Neural progenitor cell (in vitro differentiated cells): ENCODE measurements around the gene COQ5. TPM values are rescaled to one million over a fixed set of nuclear protein-coding genes. Genes with fewer than 3 reads are reported as not detected.

Source experiments
- DNase-seq: peaks from one replicate; pipeline ENCODE4 v3.0.0-alpha.2; 2016; ENCODE audit warnings: low spot score
- H2AFZ ChIP-seq: fragments of 200-600 bp; sonication (generic); replicated peaks from 2 replicates; pipeline ENCODE4 v1.6.1; 2016; ENCODE audit warnings: antibody characterized with exemption
- H3F3A ChIP-seq: fragments of 200-600 bp; sonication (generic); 2 replicates; pipeline ENCODE4 v1.6.1; 2016; ENCODE audit warnings: antibody characterized with exemption, low read depth
- H3K27ac ChIP-seq: fragments of 200-600 bp; sonication (generic); 2 replicates; pipeline ENCODE4 v1.5.1; 2016; ENCODE audit warnings: mild to moderate bottlenecking
- H3K27me3 ChIP-seq: fragments of 200-600 bp; sonication (generic); 2 replicates; pipeline ENCODE4 v1.6.1; 2016; ENCODE audit warnings: mild to moderate bottlenecking, moderate library complexity
- H3K36me3 ChIP-seq: fragments of 200-600 bp; sonication (generic); 2 replicates; pipeline ENCODE4 v1.5.1; 2016
- H3K4me1 ChIP-seq: fragments of 200-600 bp; sonication (generic); 2 replicates; pipeline ENCODE4 v1.6.1; 2016; ENCODE audit warnings: mixed run types
- H3K4me2 ChIP-seq: fragments of 200-600 bp; sonication (generic); 2 replicates; pipeline ENCODE4 v1.6.1; 2016
- H3K4me3 ChIP-seq: fragments of 200-600 bp; sonication (generic); 2 replicates; pipeline ENCODE4 v1.5.1; 2016
- H3K79me2 ChIP-seq: fragments of 200-600 bp; sonication (generic); 2 replicates; pipeline ENCODE4 v1.6.1; 2016; ENCODE audit warnings: low read depth
- H3K9ac ChIP-seq: fragments of 200-600 bp; sonication (generic); 2 replicates; pipeline ENCODE4 v1.6.1; 2016
- H3K9me3 ChIP-seq: fragments of 200-600 bp; sonication (generic); 2 replicates; pipeline ENCODE4 v1.5.1; 2016; ENCODE audit warnings: low read depth
- H4K20me1 ChIP-seq: fragments of 200-600 bp; sonication (generic); 2 replicates; pipeline ENCODE4 v1.6.1; 2016; ENCODE audit warnings: low read depth
- H3K27ac Mint-ChIP-seq: 3 replicates; pipeline ENCODE4 v1.8.0; 2021; ENCODE audit warnings: mixed read lengths
- H3K27me3 Mint-ChIP-seq: 2 replicates; pipeline ENCODE4 v1.8.0; 2022; ENCODE audit warnings: low read depth, mild to moderate bottlenecking, inconsistent platforms, moderate library complexity, mixed read lengths; ENCODE audit not compliant: insufficient read depth
- H3K36me3 Mint-ChIP-seq: 3 replicates; pipeline ENCODE4 v1.8.0; 2021; ENCODE audit warnings: mixed read lengths
- H3K4me1 Mint-ChIP-seq: 3 replicates; pipeline ENCODE4 v1.8.0; 2021; ENCODE audit warnings: mixed read lengths
- H3K4me3 Mint-ChIP-seq: 3 replicates; pipeline ENCODE4 v1.8.0; 2021; ENCODE audit warnings: mild to moderate bottlenecking, moderate library complexity, mixed read lengths
- H3K9me3 Mint-ChIP-seq: 3 replicates; pipeline ENCODE4 v1.8.0; 2020; ENCODE audit warnings: mixed read lengths
- EZH2 ChIP-seq: fragments of 200-600 bp; sonication (generic); IDR thresholded peaks from 2 replicates; pipeline ENCODE4 v1.6.1; 2017; ENCODE audit warnings: antibody characterized with exemption, mild to moderate bottlenecking, moderate library complexity
- EZH2phosphoT487 ChIP-seq: fragments of 200-600 bp; sonication (generic); IDR thresholded peaks from 2 replicates; pipeline ENCODE4 v1.6.1; 2017; ENCODE audit warnings: antibody characterized with exemption
- total RNA-seq: library from RNA; depleted of rRNA; stranded (reverse); fragments of >200 nt; gene quantifications from 2 replicates; pipeline ENCODE4 v1.2.3, GENCODE V29; 2015; ENCODE audit warnings: low replicate concordance
- TF ChIP-seq, protein P1 (sequence below): fragments of 200-600 bp; sonication (generic); IDR thresholded peaks from 2 replicates; pipeline ENCODE4 v1.5.1; 2017; ENCODE audit warnings: antibody characterized with exemption, mild to moderate bottlenecking

COQ5 gene
- total RNA-seq, 1 donor from 2014 or later: 72.7 TPM

DNA sequence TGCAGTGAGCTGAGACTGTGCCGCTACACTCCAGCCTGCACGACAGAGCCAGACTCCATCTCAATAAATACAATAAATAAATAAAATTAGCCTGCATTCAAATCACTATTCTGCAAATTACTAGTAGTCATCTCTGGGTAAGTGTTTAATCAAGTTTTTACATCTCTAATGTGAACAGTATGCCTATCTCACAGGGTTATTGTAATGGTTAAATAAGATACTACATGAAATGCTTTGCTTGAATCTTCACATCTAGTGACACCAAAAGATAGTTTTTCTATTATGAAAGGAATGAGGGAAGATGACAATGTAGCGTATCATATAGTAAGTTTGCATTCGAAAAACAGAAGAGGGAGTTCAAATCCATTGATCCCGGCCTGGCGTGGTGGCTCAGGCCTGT is 61.5 kb downstream of the COQ5 start:
- TF ChIP-seq EZH2phosphoT487: no peak
- TF ChIP-seq, protein P1, sequence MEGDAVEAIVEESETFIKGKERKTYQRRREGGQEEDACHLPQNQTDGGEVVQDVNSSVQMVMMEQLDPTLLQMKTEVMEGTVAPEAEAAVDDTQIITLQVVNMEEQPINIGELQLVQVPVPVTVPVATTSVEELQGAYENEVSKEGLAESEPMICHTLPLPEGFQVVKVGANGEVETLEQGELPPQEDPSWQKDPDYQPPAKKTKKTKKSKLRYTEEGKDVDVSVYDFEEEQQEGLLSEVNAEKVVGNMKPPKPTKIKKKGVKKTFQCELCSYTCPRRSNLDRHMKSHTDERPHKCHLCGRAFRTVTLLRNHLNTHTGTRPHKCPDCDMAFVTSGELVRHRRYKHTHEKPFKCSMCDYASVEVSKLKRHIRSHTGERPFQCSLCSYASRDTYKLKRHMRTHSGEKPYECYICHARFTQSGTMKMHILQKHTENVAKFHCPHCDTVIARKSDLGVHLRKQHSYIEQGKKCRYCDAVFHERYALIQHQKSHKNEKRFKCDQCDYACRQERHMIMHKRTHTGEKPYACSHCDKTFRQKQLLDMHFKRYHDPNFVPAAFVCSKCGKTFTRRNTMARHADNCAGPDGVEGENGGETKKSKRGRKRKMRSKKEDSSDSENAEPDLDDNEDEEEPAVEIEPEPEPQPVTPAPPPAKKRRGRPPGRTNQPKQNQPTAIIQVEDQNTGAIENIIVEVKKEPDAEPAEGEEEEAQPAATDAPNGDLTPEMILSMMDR: no peak
- Histone ChIP-seq H3K9me3 (no peaks in the 10 kb centered on the region), H3K79me2 (peaks cover 83% of the 10 kb centered on the region), H3K4me2 (no peak overlapping the region), H2AFZ (no peak overlapping the region), H3K27me3 (no peaks in the 10 kb centered on the region), H4K20me1 (peaks cover 63% of the 10 kb centered on the region), H3K4me1 (peaks cover 4% of the 10 kb centered on the region), H3K36me3 (peaks cover 10% of the 10 kb centered on the region), H3K27ac (no peak overlapping the region), H3K9ac (no peak overlapping the region), H3F3A (peaks cover 45% of the 10 kb centered on the region), H3K4me3 (no peak overlapping the region)
- peaks cover 5% of the 10 kb centered on the region for H3K27me3 Mint-ChIP-seq
- H3K9me3 Mint-ChIP-seq: no peaks in the 10 kb centered on the region
- peak overlapping the region; percentile 91 for H3K4me3 Mint-ChIP-seq
- H3K27ac Mint-ChIP-seq: no peak overlapping the region
- DNase-seq: no peak
- H3K36me3 Mint-ChIP-seq: peaks cover 25% of the 10 kb centered on the region
- H3K4me1 Mint-ChIP-seq: peaks cover 34% of the 10 kb centered on the region

- H3F3A ChIP-seq: peaks cover 52% of the 10 kb centered on the region
- H3K9me3 ChIP-seq: no peaks in the 10 kb centered on the region
- no peak overlapping the region for H3K27ac ChIP-seq
- H4K20me1 ChIP-seq: peaks cover 68% of the 10 kb centered on the region
- peaks cover 16% of the 10 kb centered on the region for H3K36me3 ChIP-seq
- no peak overlapping the region for H3K4me2 ChIP-seq
- peaks cover 28% of the 10 kb centered on the region for H3K36me3 Mint-ChIP-seq
- H3K79me2 ChIP-seq: peaks cover 81% of the 10 kb centered on the region
- H3K4me3 Mint-ChIP-seq: peak overlapping the region; percentile 59
- H2AFZ ChIP-seq: no peak overlapping the region
- no peak overlapping the region for H3K4me3 ChIP-seq
- H3K4me1 Mint-ChIP-seq: peaks cover 30% of the 10 kb centered on the region
- H3K9ac ChIP-seq: no peak overlapping the region
- peaks cover 4% of the 10 kb centered on the region for H3K4me1 ChIP-seq
- no peaks in the 10 kb centered on the region for H3K9me3 Mint-ChIP-seq
- TF ChIP-seq EZH2phosphoT487: no peak
- TF ChIP-seq, protein P1: peak; percentile 62
- H3K27me3 Mint-ChIP-seq: peaks cover 5% of the 10 kb centered on the region
- H3K27me3 ChIP-seq: no peaks in the 10 kb centered on the region
- DNase-seq: peak; percentile 57
- H3K27ac Mint-ChIP-seq: no peak overlapping the region
These were observed 62.2 kb downstream of the COQ5 start for GRCh38 chr12:120466560-120467315.

GRCh38 chr12:120465756-120466155 is 63.2 kb downstream of the COQ5 start:
- Mint-ChIP-seq H3K27me3 (peaks cover 2% of the 10 kb centered on the region), H3K27ac (peak overlapping the region; percentile 29), H3K9me3 (no peaks in the 10 kb centered on the region), H3K4me3 (no peak overlapping the region), H3K36me3 (peaks cover 31% of the 10 kb centered on the region), H3K4me1 (peaks cover 26% of the 10 kb centered on the region)
- Histone ChIP-seq H2AFZ (no peak overlapping the region), H3F3A (peaks cover 61% of the 10 kb centered on the region), H3K4me3 (no peak overlapping the region), H3K79me2 (peaks cover 72% of the 10 kb centered on the region), H3K4me1 (peaks cover 4% of the 10 kb centered on the region), H3K27me3 (no peaks in the 10 kb centered on the region), H3K9ac (no peak overlapping the region), H3K36me3 (peaks cover 16% of the 10 kb centered on the region), H3K4me2 (no peak overlapping the region), H4K20me1 (peaks cover 68% of the 10 kb centered on the region), H3K27ac (no peak overlapping the region), H3K9me3 (no peaks in the 10 kb centered on the region)
- no peak for DNase-seq
- no peak for TF ChIP-seq EZH2
- no peak for TF ChIP-seq EZH2phosphoT487
- TF ChIP-seq, protein P1: no peak
